GM19455 (cell line): Measurements from ENCODE around the gene TNFRSF21.
"Not testable (repeated sequence)": the region's sequence is repeated elsewhere in the genome, so short reads cannot be mapped to it uniquely, and the experiment has no call there.

Source experiments
- ATAC-seq: cut with Tn5 transposase; IDR thresholded peaks from one replicate; pipeline ENCODE4 v1.9.1; 2021; ENCODE audit not compliant: unreplicated experiment

Gene TNFRSF21

GRCh38 chr6:47309291-47310130 is at the start of gene TNFRSF21:
Gene TNFRSF21, minus strand, starts transcription at chr6:47309905. Its CDS starts 394 bp downstream, at chr6:47309511.
- peak; percentile 99 for ATAC-seq

DNA sequence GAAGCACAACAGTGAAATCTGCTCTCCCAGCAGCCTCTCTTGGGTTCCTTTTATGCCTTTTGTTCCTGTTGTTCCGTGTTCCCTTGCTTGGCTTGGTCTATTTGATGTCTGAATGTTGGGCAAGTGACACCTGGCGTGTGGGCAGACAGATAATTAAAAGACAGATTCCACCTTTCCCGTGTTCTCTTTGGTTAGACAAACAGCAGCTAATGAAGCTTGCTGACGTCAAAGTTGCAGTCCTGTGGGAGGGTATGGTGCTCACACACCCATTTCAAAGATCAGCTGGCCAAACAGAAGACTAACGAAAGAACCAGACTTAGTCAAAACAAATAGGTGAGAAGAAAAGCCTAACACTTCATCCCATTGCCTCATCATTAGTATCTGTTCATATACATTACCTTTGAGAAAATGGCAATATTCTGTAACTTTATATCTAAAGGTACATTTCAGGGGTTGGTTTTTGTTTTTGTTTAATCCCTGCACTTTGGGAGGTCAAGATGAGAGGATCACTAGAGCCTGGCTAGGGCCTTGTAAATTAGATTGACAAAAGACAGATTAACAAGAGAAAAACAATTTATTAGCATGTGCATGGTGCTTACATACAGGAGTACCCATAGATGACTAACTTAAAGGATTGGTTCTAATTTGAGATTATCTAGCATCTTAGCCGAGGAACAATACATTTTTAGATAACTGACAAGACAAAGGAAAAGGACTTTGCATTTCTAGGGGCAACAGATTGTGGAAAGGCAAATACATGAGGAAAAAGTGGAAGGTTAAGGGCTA is 48.9 kb upstream of the TNFRSF21 start:
- no peak for ATAC-seq

DNA sequence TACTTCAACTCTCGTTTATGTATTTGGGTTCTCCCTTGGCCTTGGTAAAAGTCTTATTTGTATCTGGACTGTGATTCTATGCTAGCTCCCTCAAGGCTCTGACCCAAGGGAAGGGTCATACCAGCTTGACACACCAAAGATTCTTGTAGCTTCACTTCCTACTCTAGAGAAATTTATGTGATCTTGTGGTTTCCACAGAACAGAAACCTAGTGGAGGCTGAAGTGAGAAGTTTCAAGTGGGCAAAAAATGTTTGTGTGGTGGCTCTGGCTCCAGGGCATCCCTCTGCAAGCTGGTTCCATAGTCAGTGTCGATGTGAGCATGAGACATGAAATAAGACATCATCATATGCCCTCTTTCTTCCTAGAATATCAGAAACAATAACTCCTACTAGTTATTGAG is 48.1 kb upstream of the TNFRSF21 start:
- peak; percentile 52 for ATAC-seq

DNA sequence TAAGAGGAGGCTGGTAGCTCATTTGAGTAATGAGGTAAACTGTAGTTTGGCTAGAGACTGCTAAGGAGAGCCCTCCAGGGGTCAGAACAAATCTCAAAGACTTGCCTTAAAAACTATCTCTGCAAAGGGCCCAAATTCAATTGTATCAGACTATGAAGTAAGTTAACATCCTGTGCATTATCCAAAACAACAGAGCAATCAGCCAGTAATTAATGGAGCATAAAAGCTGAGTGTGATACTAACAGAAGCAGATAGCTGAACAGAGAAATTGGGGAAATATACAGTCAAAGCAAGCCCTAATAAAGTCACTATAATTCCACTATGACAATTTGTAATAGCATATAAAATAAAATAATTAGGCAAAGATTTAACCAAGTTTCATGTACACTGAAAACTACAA is 45.8 kb upstream of the TNFRSF21 start:
- ATAC-seq: no peak

GRCh38 chr6:47353871-47354270 is 44.2 kb upstream of the TNFRSF21 start:
- no peak for ATAC-seq

DNA sequence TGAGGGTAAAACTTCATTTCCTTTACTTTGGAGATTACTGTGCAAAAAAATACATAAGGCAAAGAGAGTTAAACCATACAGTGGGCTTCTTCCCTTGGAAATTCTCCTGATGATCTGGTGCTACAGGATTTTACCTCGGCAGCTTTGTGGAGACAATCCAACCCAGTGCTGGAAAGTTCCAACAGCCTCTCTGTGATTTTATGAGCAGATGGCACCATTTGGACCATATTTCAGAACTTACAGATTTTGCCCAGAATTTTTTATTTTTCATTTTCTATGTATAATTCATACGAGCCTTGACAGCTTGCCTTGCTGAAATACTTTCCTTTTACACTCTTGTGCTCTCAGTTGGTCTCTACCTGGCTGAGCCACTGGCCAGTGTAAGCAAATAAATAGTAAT is 43.3 kb upstream of the TNFRSF21 start:
- ATAC-seq: no peak

DNA sequence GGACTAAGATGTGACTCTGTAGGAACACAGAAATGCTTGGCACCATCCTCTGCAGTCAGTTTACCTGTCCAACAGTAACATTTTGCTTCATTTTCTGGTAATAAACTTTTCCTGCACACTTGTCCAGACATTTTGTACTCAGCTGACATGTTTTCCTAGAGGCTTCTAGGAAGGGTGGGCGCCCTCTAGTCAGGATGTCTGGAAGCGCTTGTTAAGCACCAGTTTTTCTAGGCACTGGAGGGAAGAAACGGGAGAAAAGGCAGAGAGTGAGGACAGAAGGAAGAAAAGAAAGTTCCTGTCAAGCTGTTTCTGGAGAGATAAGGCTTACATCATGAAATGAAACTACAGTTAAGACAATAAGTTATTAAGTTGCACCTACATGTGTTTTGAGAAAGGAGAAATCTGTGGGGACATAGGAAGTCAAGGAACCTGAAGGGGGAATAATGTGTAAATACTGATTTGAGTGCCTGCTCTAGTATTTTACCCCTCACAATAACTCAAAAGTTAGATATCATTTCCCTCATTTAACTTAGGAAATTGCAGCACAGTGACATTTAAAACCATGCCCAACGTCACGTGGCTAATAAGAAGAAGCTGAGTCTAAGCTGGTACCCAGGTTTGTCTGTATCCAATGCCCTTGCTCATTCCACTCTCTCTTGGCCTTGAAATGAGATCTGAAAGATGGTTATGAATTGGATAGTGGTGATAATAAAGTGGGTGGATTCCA is 42.7 kb upstream of the TNFRSF21 start:
- no peak for ATAC-seq

GRCh38 chr6:47351621-47352020 is 41.9 kb upstream of the TNFRSF21 start:
- no peak for ATAC-seq

- no peak for ATAC-seq
These were observed 40.2 kb upstream of the TNFRSF21 start for GRCh38 chr6:47349931-47350330.

GRCh38 chr6:47348316-47348863 is 38.7 kb upstream of the TNFRSF21 start:
- no peak for ATAC-seq

- ATAC-seq: no peak
These were observed 36.1 kb upstream of the TNFRSF21 start for GRCh38 chr6:47345761-47346160.

DNA sequence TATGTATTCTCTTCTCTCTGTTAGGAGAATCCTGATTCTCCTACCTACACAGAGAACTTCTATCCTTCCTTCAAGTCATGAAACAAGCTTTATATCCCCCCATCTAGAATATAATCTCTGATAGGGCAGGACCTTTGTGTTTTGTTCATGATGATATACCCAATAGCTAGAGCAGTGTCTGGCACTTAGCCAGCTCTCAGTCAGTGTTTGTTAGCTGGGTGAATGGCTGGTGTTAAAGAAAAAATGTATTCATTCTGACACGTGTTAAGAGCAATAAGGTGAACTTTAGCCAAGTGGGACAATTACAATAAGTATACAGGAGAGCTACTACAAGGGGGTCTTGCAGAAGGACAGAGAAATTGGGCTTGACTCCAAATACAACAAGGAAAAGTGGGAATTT is 34.3 kb upstream of the TNFRSF21 start:
- ATAC-seq: no peak

DNA sequence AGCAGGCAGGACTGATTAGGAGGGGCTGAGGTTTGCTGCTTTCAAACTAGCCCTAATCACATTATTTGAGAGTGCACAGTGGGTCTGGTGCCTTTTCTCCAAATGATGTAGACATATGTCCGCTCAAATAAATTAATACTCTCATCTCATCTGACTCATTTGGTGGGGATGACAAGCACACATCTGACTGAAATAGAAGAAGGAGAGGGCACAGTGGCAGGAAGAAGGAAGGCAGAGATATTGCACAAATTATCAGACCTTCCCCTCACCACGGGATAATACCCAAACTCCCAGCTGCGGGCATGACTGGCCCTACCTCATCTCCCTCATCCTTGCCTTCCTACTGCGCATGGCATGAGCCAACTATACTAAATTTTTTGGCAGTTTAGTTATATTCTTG is 33.9 kb upstream of the TNFRSF21 start:
- ATAC-seq: no peak

- ATAC-seq: no peak
These were observed 33.1 kb upstream of the TNFRSF21 start for GRCh38 chr6:47342824-47343223.

DNA sequence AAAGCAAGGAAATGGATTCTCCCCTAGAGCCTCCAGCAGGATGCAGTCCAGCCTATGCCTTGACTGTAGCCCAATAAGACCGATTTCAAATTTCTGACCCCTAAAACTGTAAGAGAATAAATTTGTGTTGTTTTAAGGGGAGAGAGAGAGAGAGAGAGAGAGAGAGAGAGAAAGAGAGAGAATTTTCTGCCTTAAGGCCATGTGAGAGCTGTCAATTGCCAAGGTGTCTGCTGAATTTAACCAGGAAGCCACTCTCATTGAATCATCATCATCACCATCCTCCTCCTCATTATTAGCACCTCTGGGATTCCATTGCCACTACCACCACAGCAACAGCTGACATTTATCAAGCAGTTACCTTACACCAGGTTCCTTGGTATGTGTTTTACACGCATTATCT is 27.8 kb upstream of the TNFRSF21 start:
- ATAC-seq: no peak

GRCh38 chr6:47336334-47336733 is 26.6 kb upstream of the TNFRSF21 start:
- no peak for ATAC-seq

DNA sequence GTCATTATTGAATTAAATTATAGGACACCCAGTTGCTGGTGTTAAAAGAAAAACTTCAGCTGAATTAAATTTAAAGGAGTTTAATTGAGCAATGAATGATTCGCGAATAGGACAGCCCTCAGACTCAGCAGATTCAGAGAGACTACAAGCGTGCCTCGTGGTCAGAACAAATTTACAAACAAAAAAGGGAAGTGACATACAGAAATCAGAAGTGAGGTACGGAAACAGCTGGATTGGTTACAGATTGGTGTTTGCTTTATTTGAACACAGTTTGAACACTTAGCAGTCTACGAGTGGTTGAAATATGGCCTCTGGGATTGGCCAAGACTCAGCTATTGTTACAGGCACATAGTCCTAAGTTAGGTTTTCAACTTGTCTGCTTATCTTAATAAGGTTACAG is 25.8 kb upstream of the TNFRSF21 start:
- ATAC-seq: peak; percentile 96

GRCh38 chr6:47334334-47334733 is 24.6 kb upstream of the TNFRSF21 start:
- no peak for ATAC-seq

DNA sequence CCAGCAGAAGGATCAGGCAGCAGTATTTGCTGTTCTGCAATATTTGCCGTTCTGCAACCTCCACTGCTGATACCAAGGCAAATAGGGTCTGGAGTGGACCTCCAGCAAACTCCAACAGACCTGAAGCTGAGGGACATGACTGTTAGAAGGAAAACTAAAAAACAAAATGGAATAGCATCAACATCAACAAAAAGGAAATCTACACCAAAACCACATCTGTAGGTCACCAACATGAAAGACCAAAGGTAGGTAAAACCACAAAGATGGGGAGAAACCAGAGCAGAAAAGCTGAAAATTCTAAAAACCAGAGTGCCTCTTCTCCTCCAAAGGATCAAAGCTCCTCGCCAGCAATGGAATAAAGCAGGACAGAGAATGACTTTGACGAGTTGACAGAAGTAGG is 18.9 kb upstream of the TNFRSF21 start:
- not testable (repeated sequence) for ATAC-seq

DNA sequence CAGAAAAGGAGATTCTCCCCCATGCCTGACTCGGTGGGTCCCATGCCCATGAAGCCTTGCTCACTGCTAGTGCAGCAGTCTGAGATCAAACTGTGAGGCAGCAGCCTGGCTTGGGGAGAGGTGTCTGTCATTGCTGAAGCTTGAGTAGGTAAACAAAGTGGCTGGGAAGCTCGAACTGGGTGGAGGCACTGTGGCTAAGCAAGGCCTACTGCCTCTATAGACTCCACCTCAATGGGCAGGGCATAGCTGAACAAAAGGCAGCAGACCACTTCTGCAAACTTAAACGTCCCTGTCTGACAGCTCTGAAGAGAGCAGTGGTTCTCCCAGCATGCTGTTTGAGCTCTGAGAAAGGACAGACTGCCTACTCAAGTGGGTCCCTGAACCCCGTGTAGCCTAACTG is 18.4 kb upstream of the TNFRSF21 start:
- ATAC-seq: not testable (repeated sequence)

GRCh38 chr6:47323887-47324286 is 14.2 kb upstream of the TNFRSF21 start:
- ATAC-seq: no peak
